K562 (cell line): ENCODE data around the gene ANKLE1. TPM values are rescaled to one million over a fixed set of nuclear protein-coding genes. Genes with fewer than 3 reads are reported as not detected.

Experiments
- ATAC-seq: fragments of 200-7000 bp; cut with Tn5 transposase; 3 replicates; pipeline ENCODE4 v1.9.1; 2020; ENCODE audit warnings: moderate library complexity
- BruUV-seq: library from RNA; stranded (reverse); fragments of 400-500 nt; replicated peaks from 2 replicates; lab custom pipeline; 2021; lab: Mats Ljungman, UMichigan
- CTCF ChIA-PET: fragments of 300-600 bp; formaldehyde crosslinking; extraction: SDS; loops from one replicate; lab custom pipeline; 2021; ENCODE audit warnings: low intra/inter-chr PET ratio; lab: Yijun Ruan, JAX
- POLR2A ChIA-PET: fragments of 300-600, 350-650 bp; sonication (Branson Sonifier 250); formaldehyde crosslinking; extraction: SDS; loops from one replicate; lab custom pipeline; 2021; ENCODE audit warnings: antibody characterized with exemption, inconsistent platforms; lab: Yijun Ruan, JAX
- DNase-seq, 4 experiments: peaks; one replicate each; pipeline versions ENCODE4 v3.0.0 to v3.0.0-alpha.2; 2011 to 2018; ENCODE audit warnings: low spot score in 3 of 4, mixed read lengths in 3 of 4; ENCODE audit errors: extremely low read depth in 1 of 4
- FAIRE-seq: peaks from 2 replicates; lab custom pipeline; 2011; peaks lifted over from hg19 to GRCh38; lab: Jason Lieb, UNC
- H2AFZ ChIP-seq: 2 replicates; pipeline ENCODE4 v1.6.0; 2011; ENCODE audit warnings: low read depth, low read length, control low read depth, inconsistent platforms
- H3K27ac ChIP-seq: fragments of 200-600 bp; 3 replicates; pipeline ENCODE4 v1.8.0; 2011; ENCODE audit warnings: low read depth, mild to moderate bottlenecking, control low read depth, inconsistent platforms, low read length, moderate library complexity, mixed read lengths; ENCODE audit errors: extremely low read depth
- H3K27me3 ChIP-seq, 2 experiments: fragments of 300-600 bp in 1 of 2; 2 replicates in 1 of 2; 3 replicates in 1 of 2; pipeline versions ENCODE4 v1.6.0 to v1.8.0; 2011; ENCODE audit warnings: inconsistent platforms in 2 of 2, low read length in 2 of 2, mild to moderate bottlenecking in 1 of 2, mixed read lengths in 1 of 2, moderate library complexity in 1 of 2; ENCODE audit not compliant: control insufficient read depth in 2 of 2, insufficient read depth in 2 of 2
- H3K36me3 ChIP-seq: fragments of 300-600 bp; 3 replicates; pipeline ENCODE4 v1.8.0; 2011; ENCODE audit warnings: mild to moderate bottlenecking, low read length, inconsistent platforms; ENCODE audit not compliant: control insufficient read depth, insufficient read depth
- H3K4me1 ChIP-seq, 2 experiments: fragments of 200-600 bp in 1 of 2; replicated peaks in 1 of 2; 2 replicates in 1 of 2; 3 replicates in 1 of 2; pipeline versions ENCODE4 v1.5.1 to v1.8.0; 2011; ENCODE audit warnings: inconsistent platforms in 2 of 2, low read length in 2 of 2, mild to moderate bottlenecking in 1 of 2, mixed read lengths in 1 of 2, moderate library complexity in 1 of 2; ENCODE audit not compliant: control insufficient read depth in 2 of 2, insufficient read depth in 2 of 2
- H3K4me2 ChIP-seq: 2 replicates; pipeline ENCODE4 v1.6.1; 2011; ENCODE audit warnings: low read length, control low read depth, inconsistent platforms, mixed read lengths; ENCODE audit not compliant: insufficient read depth
- H3K4me3 ChIP-seq: fragments of 200-600 bp; sonication (generic), shearing (Covaris generic); 2 replicates; pipeline ENCODE4 v1.5.1; 2016; ENCODE audit warnings: control low read depth, inconsistent platforms
- H3K79me2 ChIP-seq: fragments of 200-600 bp; 3 replicates; pipeline ENCODE4 v1.8.0; 2011; ENCODE audit warnings: low read length, inconsistent platforms; ENCODE audit not compliant: control insufficient read depth, insufficient read depth
- H3K9ac ChIP-seq, 2 experiments: 2 replicates each; pipeline versions ENCODE4 v1.6.0 to v1.6.1; 2011; ENCODE audit warnings: low read depth in 2 of 2, low read length in 2 of 2, control low read depth in 1 of 2, inconsistent platforms in 1 of 2, mild to moderate bottlenecking in 1 of 2, mixed read lengths in 1 of 2; ENCODE audit not compliant: insufficient read depth in 1 of 2
- H3K9me1 ChIP-seq: one replicate; pipeline ENCODE4 v1.6.0; 2011; ENCODE audit warnings: inconsistent platforms, mild to moderate bottlenecking, low read length, moderate library complexity; ENCODE audit not compliant: control insufficient read depth, insufficient read depth
- H3K9me3 ChIP-seq: replicated peaks from 2 replicates; pipeline ENCODE4 v1.5.1; 2011; ENCODE audit warnings: low read depth, low read length, inconsistent platforms; ENCODE audit not compliant: control insufficient read depth, insufficient read depth
- H4K20me1 ChIP-seq: replicated peaks from 2 replicates; pipeline ENCODE4 v1.6.1; 2011; ENCODE audit warnings: low read length, inconsistent platforms, mixed read lengths; ENCODE audit not compliant: control insufficient read depth, insufficient read depth
- BCOR ChIP-seq: fragments of 450-650 bp; IDR thresholded peaks from 2 replicates; pipeline ENCODE4 v1.6.1; 2016
- CHD2 ChIP-seq: IDR thresholded peaks from 2 replicates; pipeline ENCODE4 v1.6.1; 2011; ENCODE audit warnings: low read depth, low read length
- CREB1 ChIP-seq, 2 experiments: sonication (generic) in 1 of 2; formaldehyde crosslinking in 1 of 2; IDR thresholded peaks; 2 replicates each; pipeline versions ENCODE4 v1.6.1 to v1.8.0; 2012 to 2022; ENCODE audit warnings: inconsistent platforms in 1 of 2, mild to moderate bottlenecking in 1 of 2, missing genetic modification reagents in 1 of 2, moderate library complexity in 1 of 2
- CREM ChIP-seq: IDR thresholded peaks from 2 replicates; pipeline ENCODE4 v1.6.1; 2014; ENCODE audit warnings: antibody characterized with exemption, low read depth
- ELF4 ChIP-seq: fragments of 450-650 bp; formaldehyde crosslinking; IDR thresholded peaks from 2 replicates; pipeline ENCODE4 v1.4.0; 2022; ENCODE audit warnings: missing genetic modification characterization
- HIVEP1 ChIP-seq: fragments of 250-450 bp; sonication (Bioruptor Pico); IDR thresholded peaks from 2 replicates; pipeline ENCODE4 v1.4.0; 2020; ENCODE audit warnings: mild to moderate bottlenecking
- MTA1 ChIP-seq: fragments of 450-650 bp; IDR thresholded peaks from 2 replicates; pipeline ENCODE4 v1.6.1; 2017; ENCODE audit warnings: borderline replicate concordance
- NR3C1 ChIP-seq: sonication (generic); formaldehyde crosslinking; IDR thresholded peaks from 2 replicates; pipeline ENCODE4 v1.8.1; 2022; ENCODE audit warnings: missing genetic modification reagents
- RBBP5 ChIP-seq: fragments of 200-600 bp; sonication (generic); IDR thresholded peaks from 2 replicates; pipeline ENCODE4 v1.6.1; 2012; ENCODE audit warnings: borderline replicate concordance, mild to moderate bottlenecking, low read length, control low read depth, inconsistent platforms; ENCODE audit not compliant: insufficient read depth, poor library complexity, severe bottlenecking
- SIN3A ChIP-seq, 2 experiments: fragments of 150-350 bp in 1 of 2; IDR thresholded peaks; 2 replicates each; pipeline ENCODE4 v1.6.1; 2011 to 2016; ENCODE audit warnings: borderline replicate concordance in 2 of 2, low read depth in 2 of 2, low read length in 2 of 2, mild to moderate bottlenecking in 2 of 2, moderate library complexity in 2 of 2; ENCODE audit not compliant: control insufficient read depth in 1 of 2
- TCF7L2 ChIP-seq: fragments of 150-350 bp; IDR thresholded peaks from 2 replicates; pipeline ENCODE4 v1.6.1; 2016; ENCODE audit warnings: low read depth, mild to moderate bottlenecking, low read length, moderate library complexity
- ZFPM2 ChIP-seq: fragments of 250-450 bp; sonication (Bioruptor Pico); IDR thresholded peaks from 2 replicates; pipeline ENCODE4 v1.5.1; 2022; ENCODE audit warnings: mild to moderate bottlenecking
- ZNF232 ChIP-seq: sonication (generic); formaldehyde crosslinking; IDR thresholded peaks from 2 replicates; pipeline ENCODE4 v1.8.0; 2022; ENCODE audit warnings: mild to moderate bottlenecking, missing genetic modification reagents
- WGBS: fragments of 100-300 bp; shearing (Covaris generic); methylation state at CpG from one replicate; pipeline ENCODE4 v1.1.6; 2016; ENCODE audit warnings: low coverage, mixed read lengths; ENCODE audit not compliant: insufficient coverage; ENCODE audit errors: missing lambda C conversion rate; 5-methylcytosine and 5-hydroxymethylcytosine counted together
- in situ Hi-C: fragments of 300-500 bp; cut with MboI; formaldehyde crosslinking; loops from 4 replicates; pipeline ENCODE4 v1.15.0; 2018; ENCODE audit warnings: inconsistent platforms, mixed read lengths
- intact Hi-C: fragments of 100-400 bp; cut with micrococcal nuclease; formaldehyde crosslinking; loops from 2 replicates; pipeline ENCODE4 v1.14.2; 2022
- polyA plus RNA-seq, 8 experiments: library from polyadenylated mRNA; depleted of rRNA in 4 of 8; stranded (reverse) in 5 of 8; unstranded in 3 of 8; fragments of >200 nt; fragmentation: Nextera tagmentation in 2 of 8; fragmentation: Illumina TruSeq in 1 of 8; extraction: Ambion mirVana in 2 of 8; extraction: Trizol in 1 of 8; gene quantifications; 2 replicates each; pipeline versions ENCODE4 v1.2.1 to v1.2.3, GENCODE V29; 2011 to 2014; ENCODE audit warnings: inconsistent platforms in 1 of 8, missing spikeins in 1 of 8
- total RNA-seq, 7 experiments: library from RNA; depleted of rRNA in 6 of 7; stranded (reverse); fragments of >200 nt in 6 of 7; fragmentation: Illumina TruSeq in 2 of 7; extraction: Trizol in 2 of 7; gene quantifications; 2 replicates each; pipeline versions ENCODE4 v1.2.1 to v1.2.3, GENCODE V29; 2011 to 2021; ENCODE audit warnings: low replicate concordance in 1 of 7
- TF ChIP-seq, protein P1 (sequence below): fragments of 250-450 bp; sonication (Bioruptor Pico); IDR thresholded peaks from 2 replicates; pipeline ENCODE4 v1.4.0; 2020

The ANKLE1 gene
- total and polyA plus RNA-seq, 9 of the 15 experiments (the other 6 are each of a cell fraction or from before 2014, with no cell fraction given): 0.63 to 9.2 (median 2.9) TPM

DNA sequence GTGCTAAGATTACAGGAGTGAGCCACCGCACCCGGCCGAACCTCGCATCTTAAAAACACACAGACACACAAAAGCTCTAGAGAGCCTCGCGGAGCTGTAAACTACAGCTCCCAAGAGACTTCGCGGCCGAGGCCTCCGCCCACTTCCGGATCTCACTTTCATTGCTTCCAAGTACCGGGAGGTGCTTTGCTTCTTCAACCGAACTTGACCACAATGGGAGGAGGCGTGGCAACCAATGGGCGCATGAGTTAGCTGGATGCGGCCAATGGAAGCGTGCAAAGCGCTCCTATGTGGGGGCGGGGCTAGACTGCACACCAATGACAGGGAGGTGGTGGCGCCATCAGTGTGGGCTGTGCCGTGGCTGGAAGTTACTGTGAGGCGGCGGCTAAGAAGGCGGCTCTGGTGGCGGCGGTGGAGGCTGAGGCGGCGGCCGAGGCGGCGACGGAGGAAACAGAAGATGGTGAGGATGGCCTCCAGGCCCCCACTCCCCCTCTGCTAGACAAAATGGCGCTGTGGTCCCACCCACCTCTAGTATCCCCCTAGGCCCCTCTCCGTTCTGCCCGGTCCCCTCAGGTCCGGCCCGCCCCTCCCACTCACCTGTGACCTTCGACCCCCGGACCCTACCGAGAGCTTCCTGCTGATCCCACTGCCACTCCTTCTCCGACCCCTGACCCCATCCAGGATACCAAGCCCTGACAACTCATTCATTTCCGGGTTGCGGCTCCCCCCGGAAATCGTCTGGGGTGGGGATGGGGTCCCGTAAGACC, 27.7 kb downstream of the ANKLE1 start, which contains the start of gene DDA1 (continued):
- no peak for TF ChIP-seq ZFPM2 (CRISPR knock-in tag)

DNA sequence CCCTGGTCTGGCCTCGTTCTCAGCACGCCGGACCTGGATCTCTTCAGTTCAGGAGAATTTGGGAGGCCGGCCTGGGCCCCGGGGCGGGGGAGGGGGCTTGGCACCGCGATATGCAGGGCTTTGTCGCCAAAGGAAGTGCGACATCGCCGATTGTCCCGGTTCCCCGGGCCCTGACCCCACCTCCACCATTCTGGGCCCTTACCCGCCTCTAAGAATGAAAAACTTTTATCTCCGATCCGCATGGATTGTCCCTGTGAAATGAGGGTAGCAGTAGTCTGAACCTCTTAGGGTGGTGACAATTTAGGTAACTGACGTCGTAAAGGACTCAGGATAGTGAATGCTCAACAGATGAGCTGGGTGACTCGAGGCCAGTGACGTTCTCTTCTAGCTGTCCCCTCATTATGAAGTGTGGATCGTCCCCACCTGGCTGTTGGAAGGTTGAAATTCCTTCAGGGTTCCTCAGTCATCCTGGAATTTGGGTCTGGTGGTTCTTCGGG, 28.3 kb downstream of the ANKLE1 start:
- Histone ChIP-seq H3K9ac (peak overlapping the region; percentile 86 to 95), H3K4me2 (peak overlapping the region; percentile 90), H3K27ac (peak overlapping the region; percentile 76), H3K79me2 (peaks cover 64% of the 10 kb centered on the region), H3K9me3 (no peaks in the 10 kb centered on the region), H3K9me1 (no peaks in the 10 kb centered on the region), H3K27me3 (no peaks in the 10 kb centered on the region), H3K4me3 (peak overlapping the region; percentile 94), H4K20me1 (0 out of 2 replicates have a peak, but pooled peaks cover 5% of the 10 kb centered on the region), H3K36me3 (peaks cover 41% of the 10 kb centered on the region), H3K4me1 (peaks cover 18 to 61% of the 10 kb centered on the region in 2 experiments; a peak in 4 of 5 replicates), H2AFZ (peak overlapping the region; percentile 67)
- POLR2A ChIA-PET: interaction anchor here (0.7 to 7.7 kb wide), 4 partner anchors 15 to 67 kb away, joined by 3 to 78 read pairs (median 4); partner anchors contain the start of gene ANO8
- intact Hi-C loops: loop anchor here (1.0 to 2.0 kb wide), 2 partner anchors 24 to 49 kb away; partner anchors contain the start of gene ANO8
- CTCF ChIA-PET: no interaction called here
- ATAC-seq (no peak), FAIRE-seq (peak; percentile 83), DNase-seq (peak in 1 of 4 experiments; percentile 37)
- in situ Hi-C loops: no loop called here
- no TSS peak for BruUV-seq
- 2% methylated on average over 21 of the region's 23 CpGs for WGBS
- TF ChIP-seq CREM (peak; percentile 88), RBBP5 (peak; percentile 5), HIVEP1 (CRISPR knock-in tag) (no peak), TCF7L2 (no peak), CHD2 (no peak), SIN3A (IDR thresholded peaks at IDR 0.05; ENCODE audit: borderline replicate concordance in 2 of 2, control insufficient read depth in 1 of 2, low read depth in 2 of 2, low read length in 2 of 2) (peak in 1 of 2 experiments; percentile 29; a peak in 1 of 4 replicates), ZNF232 (CRISPR knock-in tag) (0 out of 2 replicates have a peak, but pooled peaks have one; percentile 31), NR3C1 (CRISPR knock-in tag) (no peak), MTA1 (peak; percentile 80; the same call in 1 of the 2 replicates), ELF4 (CRISPR knock-in tag) (no peak), BCOR (no peak), CREB1 (IDR thresholded peaks at IDR 0.05) (peak; percentile 69; the same call in 1 of the 2 replicates), CREB1 (CRISPR knock-in tag; IDR thresholded peaks at IDR 0.05) (no peak)
- TF ChIP-seq, protein P1, sequence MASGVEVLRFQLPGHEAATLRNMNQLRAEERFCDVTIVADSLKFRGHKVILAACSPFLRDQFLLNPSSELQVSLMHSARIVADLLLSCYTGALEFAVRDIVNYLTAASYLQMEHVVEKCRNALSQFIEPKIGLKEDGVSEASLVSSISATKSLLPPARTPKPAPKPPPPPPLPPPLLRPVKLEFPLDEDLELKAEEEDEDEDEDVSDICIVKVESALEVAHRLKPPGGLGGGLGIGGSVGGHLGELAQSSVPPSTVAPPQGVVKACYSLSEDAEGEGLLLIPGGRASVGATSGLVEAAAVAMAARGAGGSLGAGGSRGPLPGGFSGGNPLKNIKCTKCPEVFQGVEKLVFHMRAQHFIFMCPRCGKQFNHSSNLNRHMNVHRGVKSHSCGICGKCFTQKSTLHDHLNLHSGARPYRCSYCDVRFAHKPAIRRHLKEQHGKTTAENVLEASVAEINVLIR (CRISPR knock-in tag): peak; percentile 66; the same call in 1 of the 2 replicates
